ENCODE measurements around the gene OTOGL. TPM values are rescaled to one million over a fixed set of nuclear protein-coding genes. Genes with fewer than 3 reads are reported as not detected.
"Not testable (repeated sequence)": the region's sequence is repeated elsewhere in the genome, so short reads cannot be mapped to it uniquely, and the experiment has no call there.

The OTOGL gene
- total RNA-seq, 4 donors from 2014 or later, result 0.03 to 0.10 (median 0.04) TPM; not detected in 1

DNA sequence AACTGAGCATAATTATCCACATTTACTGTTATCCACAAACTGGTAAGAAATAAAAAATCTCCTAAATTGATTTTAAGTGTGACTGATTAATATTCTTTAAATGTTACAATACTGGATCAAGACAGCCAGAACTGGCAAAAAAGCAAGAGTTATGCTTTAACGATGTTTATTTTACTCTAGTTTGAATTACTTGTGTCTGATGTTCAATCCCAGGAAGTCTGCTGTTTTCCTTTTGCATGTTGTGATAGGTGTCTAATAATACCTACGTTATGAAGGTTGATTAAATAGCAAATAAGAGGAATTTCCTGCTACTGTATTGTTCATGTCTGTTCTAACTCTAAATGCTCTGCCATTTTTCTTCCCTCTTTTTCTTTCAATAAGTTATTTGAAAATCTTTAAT is 34.4 kb upstream of the OTOGL start:
- Histone ChIP-seq H3K27ac (no peak overlapping the region), H3K27me3 (no peaks in the 10 kb centered on the region), H3K4me3 (no peak overlapping the region), H3K9me3 (no peaks in the 10 kb centered on the region), H3K4me1 (no peaks in the 10 kb centered on the region), H3K36me3 (no peaks in the 10 kb centered on the region)
- no peak for ATAC-seq
- in situ Hi-C loops (cut with MboI; ENCODE audit: low sequenced_read_pairs in 4 of 4) (no loop called here), intact Hi-C loops (cut with DNase I; ENCODE audit: low total_unique reads) (no loop called here)
- TF ChIP-seq POLR2A (IDR thresholded peaks at IDR 0.05), result no peak
- no peak for TF ChIP-seq CTCF (IDR thresholded peaks at IDR 0.05 in 4 of 5, conservative IDR thresholded peaks at IDR 0.05 in 1 of 5)
- DNase-seq, result no peak

- DNase-seq, result no peak
- in situ Hi-C loops (cut with MboI; ENCODE audit: low sequenced_read_pairs in 4 of 4) (no loop called here), intact Hi-C loops (cut with DNase I; ENCODE audit: low total_unique reads) (no loop called here)
- Histone ChIP-seq H3K9me3 (no peaks in the 10 kb centered on the region), H3K36me3 (no peaks in the 10 kb centered on the region), H3K27ac (no peak overlapping the region), H3K4me1 (no peaks in the 10 kb centered on the region), H3K4me3 (no peak overlapping the region), H3K27me3 (no peaks in the 10 kb centered on the region)
- ATAC-seq, result no peak
- no peak for TF ChIP-seq CTCF (IDR thresholded peaks at IDR 0.05 in 4 of 5, conservative IDR thresholded peaks at IDR 0.05 in 1 of 5)
- no peak for TF ChIP-seq POLR2A (IDR thresholded peaks at IDR 0.05)
Observed at GRCh38 chr12:80068173-80068572, 31.2 kb upstream of the OTOGL start.

DNA sequence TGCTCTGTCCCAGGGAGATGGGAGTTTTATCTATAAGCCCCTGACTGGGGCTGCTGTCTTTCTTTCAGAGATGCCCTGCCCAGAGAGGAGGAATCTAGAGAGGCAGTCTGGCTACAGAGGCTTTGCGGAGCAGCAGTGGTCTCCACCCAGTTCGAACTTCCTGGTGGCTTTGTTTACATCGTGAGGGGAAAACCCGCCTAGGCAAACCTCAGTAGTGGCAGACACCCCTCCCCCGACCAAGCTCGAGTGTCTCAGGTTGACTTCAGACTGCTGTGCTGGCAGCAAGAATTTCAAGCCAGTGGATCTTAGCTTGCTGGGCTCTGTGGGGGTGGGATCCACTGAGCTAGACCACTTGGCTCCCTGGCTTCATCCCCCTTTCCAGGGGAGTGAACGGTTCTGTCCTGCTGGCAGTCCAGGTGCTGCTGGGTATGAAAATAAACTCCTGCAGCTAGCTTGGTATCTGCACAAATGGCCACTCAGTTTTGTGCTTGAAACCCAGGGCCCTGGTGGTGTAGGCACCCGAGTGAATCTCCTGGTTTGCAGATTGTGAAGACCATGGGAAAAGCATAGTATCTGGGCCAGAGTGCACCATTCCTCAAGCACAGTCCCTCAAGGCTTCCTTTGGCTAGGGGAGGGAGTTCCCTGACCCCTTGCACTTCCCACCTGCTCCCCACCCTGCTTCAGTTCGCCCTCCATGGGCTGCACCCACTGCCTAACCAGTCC is 15.3 kb upstream of the OTOGL start:
- H3K4me1 ChIP-seq; ATAC-seq; H3K4me3 ChIP-seq; DNase-seq; intact Hi-C loops (cut with DNase I; ENCODE audit: low total_unique reads); in situ Hi-C loops (cut with MboI; ENCODE audit: low sequenced_read_pairs in 4 of 4); H3K9me3 ChIP-seq; H3K27ac ChIP-seq; H3K36me3 ChIP-seq; H3K27me3 ChIP-seq: not testable (repeated sequence)

- DNase-seq (no peak), ATAC-seq (no peak)
- H3K27me3 ChIP-seq, result no peaks in the 10 kb centered on the region
- no peaks in the 10 kb centered on the region for H3K9me3 ChIP-seq
- intact Hi-C loops (cut with DNase I; ENCODE audit: low total_unique reads) (no loop called here), in situ Hi-C loops (cut with MboI; ENCODE audit: low sequenced_read_pairs in 4 of 4) (no loop called here)
- TF ChIP-seq POLR2A (IDR thresholded peaks at IDR 0.05) (no peak), CTCF (IDR thresholded peaks at IDR 0.05 in 4 of 5, conservative IDR thresholded peaks at IDR 0.05 in 1 of 5) (no peak)
- H3K4me1 ChIP-seq, result no peaks in the 10 kb centered on the region
- no peak overlapping the region for H3K4me3 ChIP-seq
- H3K27ac ChIP-seq, result no peak overlapping the region
- no peaks in the 10 kb centered on the region for H3K36me3 ChIP-seq
Observed at GRCh38 chr12:80086025-80086424, 13.3 kb upstream of the OTOGL start.

- Histone ChIP-seq H3K4me1 (no peaks in the 10 kb centered on the region), H3K27ac (no peak overlapping the region), H3K27me3 (no peaks in the 10 kb centered on the region), H3K36me3 (no peaks in the 10 kb centered on the region), H3K4me3 (no peak overlapping the region), H3K9me3 (no peaks in the 10 kb centered on the region)
- ATAC-seq (no peak), DNase-seq (no peak)
- no peak for TF ChIP-seq CTCF (IDR thresholded peaks at IDR 0.05 in 4 of 5, conservative IDR thresholded peaks at IDR 0.05 in 1 of 5)
- TF ChIP-seq POLR2A (IDR thresholded peaks at IDR 0.05), result no peak
- intact Hi-C loops (cut with DNase I; ENCODE audit: low total_unique reads) (no loop called here), in situ Hi-C loops (cut with MboI; ENCODE audit: low sequenced_read_pairs in 4 of 4) (no loop called here)
Observed at GRCh38 chr12:80087486-80088213, 11.7 kb upstream of the OTOGL start.
